ENCODE results near the gene NRBP1. TPM values are rescaled to one million over a fixed set of nuclear protein-coding genes. Genes with fewer than 3 reads are reported as not detected.
"Not testable (repeated sequence)": the region's sequence is repeated elsewhere in the genome, so short reads cannot be mapped to it uniquely, and the experiment has no call there.

The NRBP1 gene
- total RNA-seq, 1 donor from 2014 or later, result 78.9 TPM

DNA sequence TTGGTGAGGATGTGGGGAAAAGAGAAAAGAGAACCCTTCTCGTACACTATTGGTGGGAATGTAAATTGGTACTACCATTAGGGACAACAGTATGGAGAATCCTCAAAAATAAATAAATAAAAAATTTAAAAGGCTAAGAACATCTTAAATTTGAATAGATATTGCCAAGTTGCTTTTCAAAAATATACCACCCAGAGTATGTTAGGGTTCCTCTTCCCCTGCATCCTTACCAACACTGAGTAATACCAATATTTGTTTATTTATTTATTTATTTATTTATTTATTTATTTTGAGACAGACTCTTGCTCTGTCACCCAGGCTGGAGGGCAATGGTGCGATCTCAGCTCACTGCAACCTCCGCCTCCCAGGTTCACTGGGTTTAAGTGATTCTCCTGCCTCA, 5.5 kb upstream of the NRBP1 start:
- ChIA-PET POLR2A (no interaction called here), CTCF (no interaction called here)

DNA sequence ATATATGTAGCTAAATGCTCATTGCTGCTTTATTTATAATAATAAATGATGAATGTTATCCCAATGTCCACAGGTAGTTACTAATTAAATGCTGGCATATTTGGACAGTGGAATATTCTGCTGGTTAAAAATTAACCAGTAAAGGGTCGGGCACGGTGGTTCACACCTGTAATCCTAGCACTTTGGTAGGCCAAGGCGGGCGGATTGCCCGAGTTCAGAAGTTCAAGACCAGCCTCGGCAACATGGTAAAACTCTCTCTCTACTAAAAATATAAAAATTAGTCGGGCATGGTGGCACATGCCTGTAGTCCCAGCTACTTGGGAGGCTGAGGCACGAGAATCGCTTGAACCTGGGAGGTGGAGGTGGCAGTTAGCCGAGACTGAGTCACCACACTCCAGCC, 3.4 kb upstream of the NRBP1 start:
- POLR2A ChIA-PET, result interaction anchor here (1.0 kb wide), 1 partner anchor 54 kb away, joined by 3 read pairs; no protein-coding TSS in a partner anchor
- intact Hi-C loops (cut with micrococcal nuclease), result loop anchor here (5.0 kb wide), 1 partner anchor 967 kb away; the partner anchor contains the start of gene FOSL2
- H3K4me3 Mint-ChIP-seq; H3K27ac Mint-ChIP-seq; H3K27me3 Mint-ChIP-seq; H3K36me3 Mint-ChIP-seq (ENCODE audit: low read depth); H3K9me3 Mint-ChIP-seq; CTCF ChIA-PET; ATAC-seq (ENCODE audit: low read depth); DNase-seq: not testable (repeated sequence)
- peaks cover 22% of the 10 kb centered on the region for H3K4me1 Mint-ChIP-seq

More for the DNA sequence above, 5.5 kb upstream of the NRBP1 start:
- no peak for ATAC-seq (ENCODE audit: low read depth)
- Mint-ChIP-seq H3K27me3 (no peaks in the 10 kb centered on the region), H3K4me3 (no peak overlapping the region), H3K9me3 (no peaks in the 10 kb centered on the region), H3K36me3 (ENCODE audit: low read depth) (no peaks in the 10 kb centered on the region), H3K4me1 (peaks cover 8% of the 10 kb centered on the region), H3K27ac (no peak overlapping the region)
- TF ChIP-seq, protein P1, sequence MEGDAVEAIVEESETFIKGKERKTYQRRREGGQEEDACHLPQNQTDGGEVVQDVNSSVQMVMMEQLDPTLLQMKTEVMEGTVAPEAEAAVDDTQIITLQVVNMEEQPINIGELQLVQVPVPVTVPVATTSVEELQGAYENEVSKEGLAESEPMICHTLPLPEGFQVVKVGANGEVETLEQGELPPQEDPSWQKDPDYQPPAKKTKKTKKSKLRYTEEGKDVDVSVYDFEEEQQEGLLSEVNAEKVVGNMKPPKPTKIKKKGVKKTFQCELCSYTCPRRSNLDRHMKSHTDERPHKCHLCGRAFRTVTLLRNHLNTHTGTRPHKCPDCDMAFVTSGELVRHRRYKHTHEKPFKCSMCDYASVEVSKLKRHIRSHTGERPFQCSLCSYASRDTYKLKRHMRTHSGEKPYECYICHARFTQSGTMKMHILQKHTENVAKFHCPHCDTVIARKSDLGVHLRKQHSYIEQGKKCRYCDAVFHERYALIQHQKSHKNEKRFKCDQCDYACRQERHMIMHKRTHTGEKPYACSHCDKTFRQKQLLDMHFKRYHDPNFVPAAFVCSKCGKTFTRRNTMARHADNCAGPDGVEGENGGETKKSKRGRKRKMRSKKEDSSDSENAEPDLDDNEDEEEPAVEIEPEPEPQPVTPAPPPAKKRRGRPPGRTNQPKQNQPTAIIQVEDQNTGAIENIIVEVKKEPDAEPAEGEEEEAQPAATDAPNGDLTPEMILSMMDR (IDR thresholded peaks at IDR 0.05), result no peak
- intact Hi-C loops (cut with micrococcal nuclease), result no loop called here
- DNase-seq, result no peak

DNA sequence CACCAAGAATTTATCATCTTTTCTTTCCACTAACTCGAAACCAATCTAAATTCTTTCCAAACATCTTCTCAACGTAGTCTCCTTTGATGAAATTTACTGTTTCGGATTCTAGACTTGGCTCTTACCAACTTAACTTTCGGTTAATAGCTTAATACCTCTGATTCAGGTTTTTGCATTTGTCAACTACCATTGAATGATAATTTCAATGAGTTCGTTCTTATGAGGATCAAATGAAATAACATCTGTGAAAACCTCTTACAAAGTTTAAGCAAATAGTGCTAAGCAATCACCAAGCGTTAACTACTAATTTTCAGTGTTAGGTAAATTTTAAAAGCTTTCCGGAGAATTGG, 593 bp upstream of the NRBP1 start:
- TF ChIP-seq, protein P1 (IDR thresholded peaks at IDR 0.05), result no peak
- POLR2A ChIA-PET, result interaction anchor here (0.6 to 4.2 kb wide), 12 partner anchors 15 to 356 kb away, joined by 4 to 54 read pairs (median 7); partner anchors contain the start of genes ATRAID, GTF3C2, MPV17 and OST4
- no peak for ATAC-seq (ENCODE audit: low read depth)
- peaks cover 45% of the 10 kb centered on the region for H3K4me1 Mint-ChIP-seq
- H3K36me3 Mint-ChIP-seq (ENCODE audit: low read depth), result peaks cover 15% of the 10 kb centered on the region
- H3K27ac Mint-ChIP-seq, result peak overlapping the region; percentile 98
- H3K9me3 Mint-ChIP-seq, result no peaks in the 10 kb centered on the region
- DNase-seq, result no peak
- no peaks in the 10 kb centered on the region for H3K27me3 Mint-ChIP-seq
- H3K4me3 Mint-ChIP-seq, result peak overlapping the region; percentile 98
- CTCF ChIA-PET, result interaction anchor here (1.2 to 3.5 kb wide), 2 partner anchors 18 to 255 kb away, joined by 4 to 15 read pairs; partner anchors contain the start of gene PPM1G
- intact Hi-C loops (cut with micrococcal nuclease), result loop anchor here (1.0 to 5.0 kb wide), 9 partner anchors 14 to 964 kb away; partner anchors contain the start of genes EIF2B4, FOSL2, GTF3C2 and IFT172

DNA sequence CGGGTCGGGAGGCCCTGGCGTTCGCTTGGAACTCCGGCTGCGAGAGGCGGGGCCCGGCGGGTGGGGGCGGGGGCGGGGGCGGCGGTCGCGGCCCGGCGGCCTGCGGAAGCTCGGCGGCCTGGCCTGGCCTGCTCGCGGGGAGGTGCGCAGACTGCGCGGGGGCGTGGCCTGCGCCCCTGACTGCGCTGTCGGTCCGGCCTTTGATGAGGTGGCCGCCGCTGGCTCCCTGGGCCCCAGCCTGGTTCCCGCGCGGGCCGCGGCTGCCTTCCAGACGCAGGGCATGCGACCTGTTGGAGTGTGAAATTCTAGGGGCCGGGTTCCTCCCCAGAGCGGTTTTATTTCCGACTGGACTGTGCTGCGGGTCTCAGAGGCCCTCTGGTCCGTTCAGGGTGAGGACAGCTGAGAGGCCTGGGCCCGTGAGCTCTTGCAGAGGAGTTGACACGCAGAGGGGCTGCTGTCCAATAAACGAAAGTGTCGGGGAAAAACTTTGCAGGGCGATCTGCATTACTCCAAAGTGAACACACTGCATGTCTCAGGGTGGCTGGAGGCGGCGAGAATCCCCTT, 629 bp downstream of the NRBP1 start:
- ChIA-PET CTCF (interaction anchor here (1.2 to 3.5 kb wide), 3 partner anchors 19 to 254 kb away, joined by 4 to 15 read pairs (median 4); partner anchors contain the start of gene PPM1G), POLR2A (interaction anchor here (0.5 to 4.2 kb wide), 14 partner anchors 11 to 1010 kb away, joined by 3 to 54 read pairs (median 6); partner anchors contain the start of genes ATRAID, GTF3C2, MPV17 and OST4)
- peak overlapping the region; percentile 98 for H3K4me3 Mint-ChIP-seq
- H3K4me1 Mint-ChIP-seq, result peaks cover 50% of the 10 kb centered on the region
- no peaks in the 10 kb centered on the region for H3K27me3 Mint-ChIP-seq
- H3K27ac Mint-ChIP-seq, result peak overlapping the region; percentile 90
- peaks cover 26% of the 10 kb centered on the region for H3K36me3 Mint-ChIP-seq (ENCODE audit: low read depth)
- ATAC-seq (ENCODE audit: low read depth) (peak; percentile 76), DNase-seq (peak; percentile 75)
- no peaks in the 10 kb centered on the region for H3K9me3 Mint-ChIP-seq
- TF ChIP-seq, protein P1 (IDR thresholded peaks at IDR 0.05), result no peak
- intact Hi-C loops (cut with micrococcal nuclease), result loop anchor here (1.0 to 5.0 kb wide), 10 partner anchors 13 to 963 kb away; partner anchors contain the start of genes EIF2B4, FOSL2, GTF3C2 and IFT172

DNA sequence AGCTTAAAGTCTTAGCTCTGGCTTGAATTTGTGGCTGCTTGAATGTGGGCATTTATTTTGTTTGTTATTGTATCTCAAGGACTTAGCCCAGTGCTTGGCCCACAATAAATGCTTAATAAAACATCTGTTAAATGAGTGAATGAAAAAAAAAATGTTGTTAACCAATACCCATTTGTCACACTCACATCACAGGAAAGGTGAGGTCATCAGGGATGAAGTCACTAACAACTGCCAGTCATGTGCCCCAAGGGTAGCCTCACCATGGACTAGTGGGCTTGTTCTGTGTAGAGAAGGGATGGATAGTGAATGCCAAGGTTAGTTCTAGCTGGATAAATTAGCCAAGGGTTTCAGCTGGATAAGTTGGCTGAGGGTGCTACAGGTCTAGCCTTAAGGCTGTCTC, 3.0 kb downstream of the NRBP1 start:
- intact Hi-C loops (cut with micrococcal nuclease), result no loop called here

More for the DNA sequence above, 3.0 kb downstream of the NRBP1 start:
- ATAC-seq (ENCODE audit: low read depth) (no peak), DNase-seq (no peak)
- Mint-ChIP-seq H3K9me3 (no peaks in the 10 kb centered on the region), H3K4me1 (peaks cover 50% of the 10 kb centered on the region), H3K27me3 (no peaks in the 10 kb centered on the region), H3K27ac (peak overlapping the region; percentile 46), H3K36me3 (ENCODE audit: low read depth) (peaks cover 49% of the 10 kb centered on the region), H3K4me3 (peak overlapping the region; percentile 7)
- CTCF ChIA-PET, result no interaction called here
- POLR2A ChIA-PET, result interaction anchor here (1.5 to 4.2 kb wide), 2 partner anchors 23 to 61 kb away, joined by 5 to 54 read pairs; partner anchors contain the start of genes EIF2B4, PPM1G and SNX17
- TF ChIP-seq, protein P1 (IDR thresholded peaks at IDR 0.05), result no peak

Measured in activated B cell treated with CpG ODN at 0.5 μM for 24 hours (primary cell).